A549 treated with Mapracorat at 1 μM for 4 hours (cell line): Measurements from ENCODE around the gene SPATA16. TPM values are rescaled to one million over a fixed set of nuclear protein-coding genes. Genes with fewer than 3 reads are reported as not detected.

Experiments
- total RNA-seq: library from RNA; stranded (reverse); fragments of 200-300 nt; extraction: Qiagen RNA extraction; gene quantifications from 5 replicates; pipeline ENCODE4 v1.2.3, GENCODE V29; 2022

Gene SPATA16, protein sequence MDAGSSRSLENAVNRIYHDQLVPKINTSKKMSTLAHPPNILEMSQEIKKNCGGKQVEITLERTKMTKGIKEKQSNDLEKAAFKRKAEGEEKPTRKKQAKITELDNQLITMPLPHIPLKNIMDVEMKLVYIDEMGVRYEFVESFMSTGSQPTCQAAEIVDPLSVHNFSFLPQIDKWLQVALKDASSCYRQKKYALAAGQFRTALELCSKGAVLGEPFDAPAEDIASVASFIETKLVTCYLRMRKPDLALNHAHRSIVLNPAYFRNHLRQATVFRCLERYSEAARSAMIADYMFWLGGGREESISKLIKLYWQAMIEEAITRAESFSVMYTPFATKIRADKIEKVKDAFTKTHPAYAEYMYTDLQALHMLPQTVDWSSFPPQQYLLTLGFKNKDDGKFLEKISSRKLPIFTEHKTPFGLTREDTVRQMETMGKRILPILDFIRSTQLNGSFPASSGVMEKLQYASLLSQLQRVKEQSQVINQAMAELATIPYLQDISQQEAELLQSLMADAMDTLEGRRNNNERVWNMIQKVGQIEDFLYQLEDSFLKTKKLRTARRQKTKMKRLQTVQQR
- not detected in 5 replicates for total RNA-seq

DNA sequence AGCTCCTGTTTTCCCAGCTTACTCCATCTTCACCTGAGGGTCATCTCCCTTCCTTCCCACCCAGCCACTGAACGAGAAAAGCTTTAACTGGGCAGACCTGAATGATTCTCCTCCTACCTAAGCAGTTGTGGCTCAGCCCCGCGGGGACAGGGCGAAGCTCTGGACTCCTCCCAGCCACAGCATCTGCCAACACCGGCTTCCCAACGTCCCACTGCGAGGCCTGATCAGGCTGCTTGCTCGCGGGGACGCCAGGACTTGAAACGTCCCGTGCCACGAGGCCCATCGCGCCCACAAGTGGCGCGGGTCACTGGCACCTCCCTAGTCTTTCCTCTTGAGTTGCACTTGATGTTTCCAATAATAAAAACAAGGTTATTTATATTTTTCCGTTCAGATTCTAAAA, at the start of gene SPATA16:
Gene SPATA16, minus strand, starts transcription at position 250 of the 400 bp plus-strand sequence. CDS start 23,504 bp downstream, outside the sequence.

